GM18870 (cell line): ENCODE measurements around the gene MC4R.

Experiments used
- ATAC-seq: cut with Tn5 transposase; IDR thresholded peaks from one replicate; pipeline ENCODE4 v1.9.1; 2021; ENCODE audit warnings: moderate library complexity; ENCODE audit not compliant: unreplicated experiment

The MC4R gene

DNA sequence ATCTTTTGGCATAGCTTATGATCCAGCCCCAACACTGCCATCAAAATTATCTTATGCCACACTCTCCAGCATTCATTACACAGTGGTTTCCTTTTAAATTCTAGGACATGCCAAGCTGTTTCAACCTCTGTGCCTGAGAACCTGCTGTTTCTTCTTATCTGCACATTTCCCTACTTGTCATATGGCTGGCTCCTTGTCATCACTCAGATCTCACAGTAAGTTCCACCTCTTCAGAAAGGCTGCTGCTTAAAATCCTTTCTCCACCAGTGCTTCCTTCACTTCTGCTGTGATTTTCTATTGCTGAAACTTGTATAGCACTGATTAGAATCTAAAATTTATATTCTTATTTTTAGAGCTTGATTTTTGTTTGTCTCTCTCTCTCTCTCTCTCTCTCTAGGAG, 43.4 kb downstream of the MC4R start:
- ATAC-seq: no peak

GRCh38 chr18:60327880-60328279, 44.7 kb downstream of the MC4R start:
- no peak for ATAC-seq

- no peak for ATAC-seq
Observed at GRCh38 chr18:60322591-60322990, 50.0 kb downstream of the MC4R start.
